VCaP (cell line): Measurements from ENCODE around the gene VWA3B.
"Not testable (repeated sequence)": the region's sequence is repeated elsewhere in the genome, so short reads cannot be mapped to it uniquely, and the experiment has no call there.

Experiments
- H3K27ac ChIP-seq: fragments of 450-650 bp; 2 replicates; pipeline ENCODE4 v1.5.1; 2017
- CTCF ChIP-seq: fragments of 450-650 bp; conservative IDR thresholded peaks from 2 replicates; pipeline ENCODE4 v1.5.1; 2017; ENCODE audit warnings: mild to moderate bottlenecking, moderate library complexity

VWA3B gene

DNA sequence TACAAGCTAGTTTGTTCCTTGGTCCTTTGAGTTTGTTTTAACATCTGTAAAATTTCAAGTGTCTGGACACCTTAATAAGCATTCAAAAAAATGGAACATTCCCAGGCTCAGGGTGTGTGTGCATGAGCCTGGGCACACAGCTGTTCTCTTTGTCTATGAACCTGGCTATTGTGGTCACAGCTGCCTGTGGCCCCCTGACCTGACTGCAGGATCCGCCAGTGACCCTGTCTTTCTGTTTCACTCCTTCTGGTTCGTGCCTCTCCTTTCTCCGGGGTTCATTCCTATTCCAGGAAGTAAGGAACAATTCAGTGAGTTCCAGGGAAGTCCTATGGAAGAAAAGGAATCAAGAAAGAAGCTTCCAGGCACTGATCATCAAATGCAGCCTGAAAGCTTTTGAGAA, 35.6 kb downstream of the VWA3B start:
- no peak overlapping the region for H3K27ac ChIP-seq
- no peak for TF ChIP-seq CTCF

GRCh38 chr2:98123286-98123685, 36.3 kb downstream of the VWA3B start:
- H3K27ac ChIP-seq = no peak overlapping the region
- TF ChIP-seq CTCF = no peak

- H3K27ac ChIP-seq = no peak overlapping the region
- no peak for TF ChIP-seq CTCF
Observed at GRCh38 chr2:98126061-98126460, 39.1 kb downstream of the VWA3B start.

DNA sequence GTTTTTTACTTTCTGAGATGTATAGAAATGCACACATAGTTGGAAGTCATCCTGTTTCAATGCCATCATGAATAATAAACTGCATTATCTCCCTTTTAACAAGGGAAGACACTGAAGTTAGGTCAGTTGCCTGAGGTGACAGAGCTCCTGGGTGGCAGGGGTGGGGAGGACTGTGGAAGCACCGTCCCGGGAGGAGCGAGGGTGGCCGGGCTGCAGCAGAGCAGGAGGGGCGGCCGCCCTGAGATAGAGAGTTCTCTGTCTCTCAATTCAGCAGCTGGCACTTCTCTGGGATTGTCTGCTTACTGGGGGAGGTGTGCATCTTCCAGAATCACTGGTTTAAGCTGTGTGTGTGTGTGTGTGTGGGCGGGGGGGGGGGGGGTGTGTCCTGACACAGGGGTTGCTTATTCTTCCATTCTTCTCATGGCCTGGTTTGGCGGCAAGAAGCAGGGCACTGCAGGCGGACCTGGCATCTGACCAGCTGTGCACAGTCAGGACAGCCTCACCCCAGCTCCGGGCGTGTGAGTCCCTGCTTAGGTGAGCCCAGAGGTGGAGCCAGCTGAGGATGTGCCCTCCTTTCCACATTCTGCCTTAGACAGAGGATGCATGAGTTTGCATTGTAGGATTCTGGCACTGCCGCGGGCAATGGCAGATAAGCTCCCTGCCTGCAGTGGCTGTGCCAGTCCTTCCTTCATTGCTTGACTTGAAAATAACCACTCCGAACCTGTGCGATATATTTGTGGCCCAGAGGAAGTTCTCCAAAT, 40.4 kb downstream of the VWA3B start:
- TF ChIP-seq CTCF = no peak
- H3K27ac ChIP-seq = no peak overlapping the region

DNA sequence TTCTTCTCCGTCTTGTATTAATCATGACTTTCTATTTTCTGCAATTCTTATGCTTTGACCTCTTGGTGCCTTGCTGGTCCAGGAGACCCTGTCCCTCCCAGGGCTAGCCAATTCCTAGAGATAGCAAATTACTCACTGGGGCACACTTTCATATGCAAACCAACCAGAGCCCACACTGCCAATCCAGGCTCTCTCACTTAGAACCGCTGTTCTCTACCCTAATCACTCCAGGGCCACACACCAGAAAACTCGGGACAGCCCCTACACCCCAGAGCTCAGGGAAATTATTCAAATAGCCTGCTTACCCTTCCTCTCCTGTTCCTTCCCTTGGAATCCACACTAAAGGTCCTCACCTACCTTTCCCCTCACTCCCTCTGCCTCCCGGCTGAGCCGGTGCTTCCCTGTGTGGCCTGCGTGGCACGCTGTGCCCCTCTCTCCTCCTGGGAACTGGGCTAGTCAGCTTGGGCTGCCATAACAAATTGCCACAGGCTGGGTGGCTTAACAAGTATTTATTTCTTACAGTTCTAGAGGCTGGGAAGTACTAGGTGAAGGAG, 41.7 kb downstream of the VWA3B start:
- TF ChIP-seq CTCF = no peak
- no peak overlapping the region for H3K27ac ChIP-seq

DNA sequence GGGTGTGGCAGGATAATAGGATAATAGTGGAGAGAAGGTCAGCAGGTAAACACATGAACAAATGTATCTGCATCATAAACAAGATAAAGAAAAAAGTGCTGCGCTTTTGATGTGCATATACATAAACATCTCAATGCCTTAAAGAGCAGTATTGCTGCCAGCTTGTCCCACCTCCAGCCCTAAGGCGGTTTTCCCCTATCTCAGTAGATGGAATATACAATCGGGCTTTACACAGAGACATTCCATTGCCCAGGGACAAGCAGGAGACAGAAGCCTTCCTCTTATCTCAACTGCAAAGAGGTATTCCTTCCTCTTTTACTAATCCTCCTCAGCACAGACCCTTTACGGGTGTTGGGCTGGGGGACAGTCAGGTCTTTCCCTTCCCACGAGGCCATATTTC, 43.1 kb downstream of the VWA3B start:
- not testable (repeated sequence) for H3K27ac ChIP-seq

DNA sequence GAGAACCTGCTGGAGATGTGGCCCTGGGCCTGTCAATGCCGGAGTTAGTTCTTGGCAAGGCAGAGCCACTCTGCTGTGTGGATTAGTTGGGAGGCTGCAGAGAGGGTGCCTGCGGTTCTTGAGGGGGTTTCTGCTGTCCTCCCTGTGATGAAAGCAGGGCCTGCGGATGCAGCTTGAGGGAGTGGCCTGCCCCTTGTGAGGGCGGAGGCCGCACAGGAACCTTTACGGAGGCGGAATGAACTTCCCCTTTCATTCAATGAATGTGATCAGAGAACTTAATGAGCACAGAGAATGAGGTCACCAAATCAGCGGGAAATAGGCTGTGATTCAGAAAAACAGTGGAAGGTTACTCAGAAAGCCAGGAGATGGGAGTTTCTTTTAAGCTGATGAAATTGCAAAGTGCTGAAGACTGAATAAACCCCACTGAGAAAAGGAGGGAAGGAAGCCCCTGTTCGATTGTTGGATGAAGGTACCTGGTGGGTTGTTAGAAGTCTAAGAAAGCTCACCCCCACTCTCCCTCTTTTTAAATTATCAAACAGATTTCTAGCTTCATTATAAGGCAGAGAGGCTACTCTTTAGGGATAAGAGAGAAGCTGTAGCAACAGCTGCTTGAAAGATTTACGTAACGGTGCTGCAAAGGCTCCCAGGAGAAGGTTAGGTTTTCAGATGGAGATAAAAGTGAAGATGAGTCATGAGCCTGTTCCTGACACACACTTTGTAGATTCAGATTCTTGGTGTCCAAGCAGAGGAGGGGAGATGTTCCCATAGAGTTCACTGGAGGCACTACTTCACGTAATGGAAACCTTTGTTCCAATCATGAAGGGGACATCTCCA, 47.4 kb downstream of the VWA3B start:
- no peak overlapping the region for H3K27ac ChIP-seq
- no peak for TF ChIP-seq CTCF
